ENCODE measurements around the gene ZNF267.
"Not testable (repeated sequence)": the region's sequence is repeated elsewhere in the genome, so short reads cannot be mapped to it uniquely, and the experiment has no call there.

Gene ZNF267

GRCh38 chr16:31879937-31880321 lies 6.3 kb downstream of the ZNF267 start:
- DNase-seq = no peak

GRCh38 chr16:31880322-31880979 lies 6.8 kb downstream of the ZNF267 start:
- no peak for DNase-seq

- DNase-seq = no peak
Measured at GRCh38 chr16:31886227-31886626, 12.6 kb downstream of the ZNF267 start.

GRCh38 chr16:31888735-31889134 lies 15.1 kb downstream of the ZNF267 start:
- no peak for DNase-seq

GRCh38 chr16:31892111-31892510 lies 18.5 kb downstream of the ZNF267 start:
- not testable (repeated sequence) for DNase-seq

GRCh38 chr16:31893824-31894223 lies 20.2 kb downstream of the ZNF267 start:
- DNase-seq = no peak

- no peak for DNase-seq
Measured at GRCh38 chr16:31897283-31897682, 23.7 kb downstream of the ZNF267 start.

- no peak for DNase-seq
Measured at GRCh38 chr16:31899505-31899904, 25.9 kb downstream of the ZNF267 start.

GRCh38 chr16:31904571-31904970 lies 31.0 kb downstream of the ZNF267 start:
- not testable (repeated sequence) for DNase-seq

GRCh38 chr16:31913668-31914067 lies 40.1 kb downstream of the ZNF267 start:
- DNase-seq = no peak

GRCh38 chr16:31916056-31916488 lies 42.5 kb downstream of the ZNF267 start:
- no peak for DNase-seq

- no peak for DNase-seq
Measured at GRCh38 chr16:31920373-31920772, 46.8 kb downstream of the ZNF267 start.

GRCh38 chr16:31951806-31952205 lies 78.2 kb downstream of the ZNF267 start:
- DNase-seq = not testable (repeated sequence)

GRCh38 chr16:31952206-31952605 lies 78.6 kb downstream of the ZNF267 start:
- DNase-seq = not testable (repeated sequence)

- peak in 5 of 6 experiments; percentile 4 to 33 (median 20) for DNase-seq
Measured at GRCh38 chr16:31956221-31956620, 82.6 kb downstream of the ZNF267 start.

GRCh38 chr16:31960186-31960910 lies 86.7 kb downstream of the ZNF267 start:
- DNase-seq = not testable (repeated sequence)
